HepG2 (cell line): ENCODE measurements around the gene BRAF. TPM values are rescaled to one million over a fixed set of nuclear protein-coding genes. Genes with fewer than 3 reads are reported as not detected.

Experiments
- FOSL1 ChIP-seq: sonication (generic); formaldehyde crosslinking; IDR thresholded peaks from 2 replicates; pipeline ENCODE4 v1.9.0; 2021; ENCODE audit warnings: missing genetic modification reagents, borderline replicate concordance
- FOXA3 ChIP-seq: IDR thresholded peaks from 2 replicates; pipeline ENCODE4 v1.6.1; 2016; ENCODE audit warnings: missing genetic modification reagents, missing compliant biosample characterization
- GATAD1 ChIP-seq: IDR thresholded peaks from 2 replicates; pipeline ENCODE4 v1.6.1; 2016; ENCODE audit warnings: missing genetic modification reagents, missing compliant biosample characterization
- KLF11 ChIP-seq: IDR thresholded peaks from 2 replicates; pipeline ENCODE4 v1.6.1; 2016; ENCODE audit warnings: missing compliant biosample characterization
- NFE2 ChIP-seq: sonication (generic); formaldehyde crosslinking; IDR thresholded peaks from 2 replicates; pipeline ENCODE4 v1.4.0; 2020; ENCODE audit warnings: missing genetic modification reagents
- NR2F6 ChIP-seq, 2 experiments: IDR thresholded peaks; 2 replicates each; pipeline ENCODE4 v1.6.1; 2016; ENCODE audit warnings: antibody characterized with exemption in 1 of 2, mild to moderate bottlenecking in 1 of 2
- PHF8 ChIP-seq: sonication (generic); formaldehyde crosslinking; IDR thresholded peaks from 2 replicates; pipeline ENCODE4 v1.5.0; 2020; ENCODE audit warnings: missing genetic modification reagents
- SMAD3 ChIP-seq: sonication (generic); formaldehyde crosslinking; IDR thresholded peaks from 2 replicates; pipeline ENCODE4 v1.4.0; 2020; ENCODE audit warnings: missing genetic modification reagents
- SRSF9 ChIP-seq: fragments of 200-400 bp; formaldehyde crosslinking; IDR thresholded peaks from 2 replicates; pipeline ENCODE4 v1.6.1; 2018; ENCODE audit warnings: borderline replicate concordance, mild to moderate bottlenecking, low read depth, low read length; ENCODE audit not compliant: insufficient read depth, poor library complexity, severe bottlenecking
- SUZ12 ChIP-seq: fragments of 150-350 bp; IDR thresholded peaks from 2 replicates; pipeline ENCODE4 v1.6.1; 2014; ENCODE audit warnings: low read depth, low read length
- YEATS4 ChIP-seq: sonication (generic); formaldehyde crosslinking; IDR thresholded peaks from 2 replicates; pipeline ENCODE4 v1.4.0; 2020; ENCODE audit warnings: missing genetic modification reagents, borderline replicate concordance
- ZKSCAN5 ChIP-seq: sonication (generic); formaldehyde crosslinking; IDR thresholded peaks from 2 replicates; pipeline ENCODE4 v1.5.1; 2020; ENCODE audit warnings: mild to moderate bottlenecking, missing genetic modification reagents
- ZMYM3 ChIP-seq: sonication (generic); formaldehyde crosslinking; IDR thresholded peaks from 2 replicates; pipeline ENCODE4 v1.5.1; 2020; ENCODE audit warnings: mild to moderate bottlenecking, missing genetic modification reagents
- ZNF224 ChIP-seq: sonication (generic); formaldehyde crosslinking; IDR thresholded peaks from 2 replicates; pipeline ENCODE4 v1.5.0; 2020; ENCODE audit warnings: mild to moderate bottlenecking, missing genetic modification reagents
- ZNF33B ChIP-seq: sonication (generic); formaldehyde crosslinking; IDR thresholded peaks from 2 replicates; pipeline ENCODE4 v1.5.1; 2020; ENCODE audit warnings: mild to moderate bottlenecking, missing genetic modification reagents
- ZNF572 ChIP-seq: sonication (generic); formaldehyde crosslinking; IDR thresholded peaks from 2 replicates; pipeline ENCODE4 v1.5.1; 2020; ENCODE audit warnings: mild to moderate bottlenecking, missing genetic modification reagents
- ZNF660 ChIP-seq: sonication (generic); formaldehyde crosslinking; IDR thresholded peaks from 2 replicates; pipeline ENCODE4 v1.5.1; 2020; ENCODE audit warnings: mild to moderate bottlenecking, low read depth, missing genetic modification reagents, borderline replicate concordance
- polyA plus RNA-seq, 8 experiments: library from polyadenylated mRNA; depleted of rRNA in 3 of 8; stranded (reverse) in 7 of 8; unstranded in 1 of 8; fragments of >200 nt; fragmentation: Illumina TruSeq in 4 of 8; extraction: Trizol in 4 of 8; gene quantifications; 2 replicates each; pipeline versions ENCODE4 v1.2.1 to v1.2.3, GENCODE V29; 2011 to 2016; ENCODE audit warnings: low read depth in 4 of 8, missing spikeins in 1 of 8, mixed read lengths in 1 of 8; ENCODE audit not compliant: insufficient read depth in 1 of 8
- total RNA-seq, 5 experiments: library from RNA; depleted of rRNA; stranded (reverse); fragments of >200 nt; fragmentation: Illumina TruSeq; extraction: Trizol; gene quantifications; 2 replicates each; pipeline ENCODE4 v1.2.3, GENCODE V29; 2016; ENCODE audit warnings: low read depth in 1 of 5
- TF ChIP-seq, protein P1 (sequence below): IDR thresholded peaks from 2 replicates; pipeline ENCODE4 v1.6.1; 2016; ENCODE audit warnings: low read depth, missing genetic modification reagents, missing compliant biosample characterization
- TF ChIP-seq, protein P2 (sequence below): sonication (generic); formaldehyde crosslinking; IDR thresholded peaks from 2 replicates; pipeline ENCODE4 v1.8.0; 2022; ENCODE audit warnings: low read depth, missing genetic modification reagents
- TF ChIP-seq, protein P3 (sequence below): sonication (generic); formaldehyde crosslinking; conservative IDR thresholded peaks from 2 replicates; pipeline ENCODE4 v1.8.1; 2023; ENCODE audit warnings: missing genetic modification reagents
- TF ChIP-seq, protein P4 (sequence below): sonication (generic); formaldehyde crosslinking; IDR thresholded peaks from 2 replicates; pipeline ENCODE4 v1.5.0; 2020; ENCODE audit warnings: missing genetic modification reagents

Gene BRAF
- total and polyA plus RNA-seq, 2 of the 13 experiments (the other 11 are each of a cell fraction or from before 2014, with no cell fraction given) = 12.5 to 13.4 TPM

DNA sequence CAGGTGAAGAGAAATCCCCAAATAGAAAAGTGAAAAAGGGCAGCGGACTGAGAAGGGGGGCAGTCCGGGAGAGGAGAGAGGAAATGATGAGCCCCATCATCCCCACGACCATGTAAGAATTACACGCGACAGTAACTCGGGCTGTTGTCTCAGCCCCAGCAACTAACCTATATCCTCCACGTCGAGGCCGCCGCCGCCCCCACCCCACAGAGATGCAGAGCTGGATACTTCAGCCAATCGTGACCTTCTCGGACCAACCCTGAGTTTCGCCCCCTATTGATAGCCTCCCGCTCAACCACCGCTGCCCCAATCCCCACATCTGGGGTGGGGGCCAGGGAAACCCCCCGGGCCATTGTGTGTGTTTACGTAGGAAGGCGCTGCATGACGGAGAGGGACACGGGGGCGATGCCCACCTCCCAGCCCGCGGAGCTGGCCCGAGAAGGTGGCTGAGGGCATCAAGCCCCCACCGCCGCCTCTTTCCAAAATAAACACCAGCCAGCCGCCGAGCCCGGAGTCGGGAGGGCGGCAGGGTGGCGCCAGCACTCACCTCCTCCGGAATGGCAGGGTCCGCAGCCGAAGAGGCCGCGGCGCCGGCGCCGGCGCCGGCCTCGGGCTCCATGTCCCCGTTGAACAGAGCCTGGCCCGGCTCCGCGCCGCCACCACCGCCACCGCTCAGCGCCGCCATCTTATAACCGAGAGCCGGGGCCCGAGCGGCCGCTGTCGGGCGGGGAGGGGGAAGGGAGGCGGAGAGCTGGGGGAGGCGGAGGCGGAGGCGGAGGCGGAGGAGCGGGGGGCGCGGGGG is 509 bp downstream of the BRAF start (continued):
- TF ChIP-seq, protein P1, sequence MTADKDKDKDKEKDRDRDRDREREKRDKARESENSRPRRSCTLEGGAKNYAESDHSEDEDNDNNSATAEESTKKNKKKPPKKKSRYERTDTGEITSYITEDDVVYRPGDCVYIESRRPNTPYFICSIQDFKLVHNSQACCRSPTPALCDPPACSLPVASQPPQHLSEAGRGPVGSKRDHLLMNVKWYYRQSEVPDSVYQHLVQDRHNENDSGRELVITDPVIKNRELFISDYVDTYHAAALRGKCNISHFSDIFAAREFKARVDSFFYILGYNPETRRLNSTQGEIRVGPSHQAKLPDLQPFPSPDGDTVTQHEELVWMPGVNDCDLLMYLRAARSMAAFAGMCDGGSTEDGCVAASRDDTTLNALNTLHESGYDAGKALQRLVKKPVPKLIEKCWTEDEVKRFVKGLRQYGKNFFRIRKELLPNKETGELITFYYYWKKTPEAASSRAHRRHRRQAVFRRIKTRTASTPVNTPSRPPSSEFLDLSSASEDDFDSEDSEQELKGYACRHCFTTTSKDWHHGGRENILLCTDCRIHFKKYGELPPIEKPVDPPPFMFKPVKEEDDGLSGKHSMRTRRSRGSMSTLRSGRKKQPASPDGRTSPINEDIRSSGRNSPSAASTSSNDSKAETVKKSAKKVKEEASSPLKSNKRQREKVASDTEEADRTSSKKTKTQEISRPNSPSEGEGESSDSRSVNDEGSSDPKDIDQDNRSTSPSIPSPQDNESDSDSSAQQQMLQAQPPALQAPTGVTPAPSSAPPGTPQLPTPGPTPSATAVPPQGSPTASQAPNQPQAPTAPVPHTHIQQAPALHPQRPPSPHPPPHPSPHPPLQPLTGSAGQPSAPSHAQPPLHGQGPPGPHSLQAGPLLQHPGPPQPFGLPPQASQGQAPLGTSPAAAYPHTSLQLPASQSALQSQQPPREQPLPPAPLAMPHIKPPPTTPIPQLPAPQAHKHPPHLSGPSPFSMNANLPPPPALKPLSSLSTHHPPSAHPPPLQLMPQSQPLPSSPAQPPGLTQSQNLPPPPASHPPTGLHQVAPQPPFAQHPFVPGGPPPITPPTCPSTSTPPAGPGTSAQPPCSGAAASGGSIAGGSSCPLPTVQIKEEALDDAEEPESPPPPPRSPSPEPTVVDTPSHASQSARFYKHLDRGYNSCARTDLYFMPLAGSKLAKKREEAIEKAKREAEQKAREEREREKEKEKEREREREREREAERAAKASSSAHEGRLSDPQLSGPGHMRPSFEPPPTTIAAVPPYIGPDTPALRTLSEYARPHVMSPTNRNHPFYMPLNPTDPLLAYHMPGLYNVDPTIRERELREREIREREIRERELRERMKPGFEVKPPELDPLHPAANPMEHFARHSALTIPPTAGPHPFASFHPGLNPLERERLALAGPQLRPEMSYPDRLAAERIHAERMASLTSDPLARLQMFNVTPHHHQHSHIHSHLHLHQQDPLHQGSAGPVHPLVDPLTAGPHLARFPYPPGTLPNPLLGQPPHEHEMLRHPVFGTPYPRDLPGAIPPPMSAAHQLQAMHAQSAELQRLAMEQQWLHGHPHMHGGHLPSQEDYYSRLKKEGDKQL = 0 out of 2 replicates have a peak, but pooled peaks have one; percentile 42
- no peak for TF ChIP-seq ZKSCAN5 (CRISPR knock-in tag)
- TF ChIP-seq ZNF572 (CRISPR knock-in tag) = no peak
- TF ChIP-seq YEATS4 (CRISPR knock-in tag) = no peak
- TF ChIP-seq NFE2 (CRISPR knock-in tag) = no peak
- TF ChIP-seq ZNF660 = no peak
- TF ChIP-seq, protein P2, sequence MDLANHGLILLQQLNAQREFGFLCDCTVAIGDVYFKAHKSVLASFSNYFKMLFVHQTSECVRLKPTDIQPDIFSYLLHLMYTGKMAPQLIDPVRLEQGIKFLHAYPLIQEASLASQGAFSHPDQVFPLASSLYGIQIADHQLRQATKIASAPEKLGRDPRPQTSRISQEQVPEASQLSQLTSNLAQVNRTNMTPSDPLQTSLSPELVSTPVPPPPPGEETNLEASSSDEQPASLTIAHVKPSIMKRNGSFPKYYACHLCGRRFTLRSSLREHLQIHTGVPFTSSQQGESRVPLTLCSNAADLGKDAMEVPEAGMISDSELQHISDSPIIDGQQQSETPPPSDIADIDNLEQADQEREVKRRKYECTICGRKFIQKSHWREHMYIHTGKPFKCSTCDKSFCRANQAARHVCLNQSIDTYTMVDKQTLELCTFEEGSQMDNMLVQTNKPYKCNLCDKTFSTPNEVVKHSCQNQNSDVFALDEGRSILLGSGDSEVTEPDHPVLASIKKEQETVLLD (CRISPR knock-in tag) = peak; percentile 45; the same call in 1 of the 2 replicates
- TF ChIP-seq SMAD3 (CRISPR knock-in tag) = no peak
- no peak for TF ChIP-seq KLF11
- no peak for TF ChIP-seq GATAD1 (CRISPR knock-in tag)
- TF ChIP-seq SRSF9 = no peak
- TF ChIP-seq ZNF33B (CRISPR knock-in tag) = 0 out of 2 replicates have a peak, but pooled peaks have one; percentile 51
- no peak for TF ChIP-seq ZNF224 (CRISPR knock-in tag)
- no peak for TF ChIP-seq FOSL1
- TF ChIP-seq SUZ12 = no peak
- TF ChIP-seq ZMYM3 (CRISPR knock-in tag) = no peak
- no peak for TF ChIP-seq NR2F6 (IDR thresholded peaks at IDR 0.05)
- peak; percentile 20; the same call in 1 of the 2 replicates for TF ChIP-seq NR2F6 (CRISPR knock-in tag; IDR thresholded peaks at IDR 0.05)
- TF ChIP-seq, protein P3, sequence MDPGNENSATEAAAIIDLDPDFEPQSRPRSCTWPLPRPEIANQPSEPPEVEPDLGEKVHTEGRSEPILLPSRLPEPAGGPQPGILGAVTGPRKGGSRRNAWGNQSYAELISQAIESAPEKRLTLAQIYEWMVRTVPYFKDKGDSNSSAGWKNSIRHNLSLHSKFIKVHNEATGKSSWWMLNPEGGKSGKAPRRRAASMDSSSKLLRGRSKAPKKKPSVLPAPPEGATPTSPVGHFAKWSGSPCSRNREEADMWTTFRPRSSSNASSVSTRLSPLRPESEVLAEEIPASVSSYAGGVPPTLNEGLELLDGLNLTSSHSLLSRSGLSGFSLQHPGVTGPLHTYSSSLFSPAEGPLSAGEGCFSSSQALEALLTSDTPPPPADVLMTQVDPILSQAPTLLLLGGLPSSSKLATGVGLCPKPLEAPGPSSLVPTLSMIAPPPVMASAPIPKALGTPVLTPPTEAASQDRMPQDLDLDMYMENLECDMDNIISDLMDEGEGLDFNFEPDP (CRISPR knock-in tag) = no peak
- TF ChIP-seq PHF8 (CRISPR knock-in tag) = peak; percentile 64
- TF ChIP-seq, protein P4, sequence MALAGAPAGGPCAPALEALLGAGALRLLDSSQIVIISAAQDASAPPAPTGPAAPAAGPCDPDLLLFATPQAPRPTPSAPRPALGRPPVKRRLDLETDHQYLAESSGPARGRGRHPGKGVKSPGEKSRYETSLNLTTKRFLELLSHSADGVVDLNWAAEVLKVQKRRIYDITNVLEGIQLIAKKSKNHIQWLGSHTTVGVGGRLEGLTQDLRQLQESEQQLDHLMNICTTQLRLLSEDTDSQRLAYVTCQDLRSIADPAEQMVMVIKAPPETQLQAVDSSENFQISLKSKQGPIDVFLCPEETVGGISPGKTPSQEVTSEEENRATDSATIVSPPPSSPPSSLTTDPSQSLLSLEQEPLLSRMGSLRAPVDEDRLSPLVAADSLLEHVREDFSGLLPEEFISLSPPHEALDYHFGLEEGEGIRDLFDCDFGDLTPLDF (CRISPR knock-in tag) = no peak
- TF ChIP-seq FOXA3 (CRISPR knock-in tag) = peak; percentile 21; the same call in 1 of the 2 replicates
